Measurements from ENCODE around the gene CEP72. TPM values are rescaled to one million over a fixed set of nuclear protein-coding genes. Genes with fewer than 3 reads are reported as not detected.
A peak's percentile ranks its signal among the peaks of the same experiment; 100 is the strongest.

Gene CEP72
- total RNA-seq, 1 experiment from 2014 or later = 5.7 TPM

- Histone ChIP-seq H3K36me3 (peaks cover 26% of the 10 kb centered on the region), H3K27ac (no peak overlapping the region)
- peak in 1 of 2 experiments; percentile 31 for DNase-seq (ENCODE audit: low read depth in 1 of 2, low spot score in 2 of 2)
These were observed 21.4 kb downstream of the CEP72 start for GRCh38 chr5:633501-633955.

GRCh38 chr5:634191-634590 lies 22.1 kb downstream of the CEP72 start:
- no peaks in the 10 kb centered on the region for H3K4me1 ChIP-seq (replicated peaks)
- peaks cover 32% of the 10 kb centered on the region for H3K36me3 ChIP-seq
- no peak overlapping the region for H3K4me3 ChIP-seq
- no peaks in the 10 kb centered on the region for H3K27me3 ChIP-seq (replicated peaks)
- no peak overlapping the region for H3K27ac ChIP-seq
- H3K9me3 ChIP-seq (replicated peaks) = no peaks in the 10 kb centered on the region
- DNase-seq (ENCODE audit: low read depth in 1 of 2, low spot score in 2 of 2) = peak in 1 of 2 experiments; percentile 32

More at GRCh38 chr5:633501-633955, 21.4 kb downstream of the CEP72 start:
- Histone ChIP-seq H3K9me3 (replicated peaks) (no peaks in the 10 kb centered on the region), H3K4me1 (replicated peaks) (no peaks in the 10 kb centered on the region), H3K27me3 (replicated peaks) (no peaks in the 10 kb centered on the region), H3K4me3 (no peak overlapping the region)

- H3K9me3 ChIP-seq (replicated peaks) = no peaks in the 10 kb centered on the region
- no peak overlapping the region for H3K27ac ChIP-seq
- peak in 1 of 2 experiments; percentile 18 for DNase-seq (ENCODE audit: low read depth in 1 of 2, low spot score in 2 of 2)
- no peak overlapping the region for H3K4me3 ChIP-seq
- H3K36me3 ChIP-seq = peaks cover 43% of the 10 kb centered on the region
- no peaks in the 10 kb centered on the region for H3K27me3 ChIP-seq (replicated peaks)
- no peaks in the 10 kb centered on the region for H3K4me1 ChIP-seq (replicated peaks)
These were observed 23.3 kb downstream of the CEP72 start for GRCh38 chr5:635306-636055.

- no peaks in the 10 kb centered on the region for H3K27me3 ChIP-seq (replicated peaks)
- H3K9me3 ChIP-seq (replicated peaks) = no peaks in the 10 kb centered on the region
- no peak overlapping the region for H3K27ac ChIP-seq
- peak in 1 of 2 experiments; percentile 32 for DNase-seq (ENCODE audit: low read depth in 1 of 2, low spot score in 2 of 2)
- no peak overlapping the region for H3K4me3 ChIP-seq
- H3K36me3 ChIP-seq = peaks cover 53% of the 10 kb centered on the region
- H3K4me1 ChIP-seq (replicated peaks) = no peaks in the 10 kb centered on the region
These were observed 24.8 kb downstream of the CEP72 start for GRCh38 chr5:636951-637350.

- Histone ChIP-seq H3K27me3 (replicated peaks) (no peaks in the 10 kb centered on the region), H3K4me1 (replicated peaks) (no peaks in the 10 kb centered on the region), H3K4me3 (no peak overlapping the region), H3K9me3 (replicated peaks) (no peaks in the 10 kb centered on the region), H3K27ac (no peak overlapping the region), H3K36me3 (peaks cover 58% of the 10 kb centered on the region)
- peak in 1 of 2 experiments; percentile 38 for DNase-seq (ENCODE audit: low read depth in 1 of 2, low spot score in 2 of 2)
These were observed 25.7 kb downstream of the CEP72 start for GRCh38 chr5:637581-638450.

GRCh38 chr5:638501-639252 lies 26.5 kb downstream of the CEP72 start:
- H3K4me3 ChIP-seq = no peak overlapping the region
- peaks cover 55% of the 10 kb centered on the region for H3K36me3 ChIP-seq
- DNase-seq (ENCODE audit: low read depth in 1 of 2, low spot score in 2 of 2) = peak in 1 of 2 experiments; percentile 38
- H3K27me3 ChIP-seq (replicated peaks) = no peaks in the 10 kb centered on the region
- no peak overlapping the region for H3K27ac ChIP-seq
- no peaks in the 10 kb centered on the region for H3K9me3 ChIP-seq (replicated peaks)
- no peaks in the 10 kb centered on the region for H3K4me1 ChIP-seq (replicated peaks)

- H3K9me3 ChIP-seq (replicated peaks) = no peaks in the 10 kb centered on the region
- H3K4me3 ChIP-seq = no peak overlapping the region
- H3K4me1 ChIP-seq (replicated peaks) = no peaks in the 10 kb centered on the region
- H3K36me3 ChIP-seq = peaks cover 56% of the 10 kb centered on the region
- no peaks in the 10 kb centered on the region for H3K27me3 ChIP-seq (replicated peaks)
- DNase-seq (ENCODE audit: low read depth in 1 of 2, low spot score in 2 of 2) = peak in 1 of 2 experiments; percentile 40
- H3K27ac ChIP-seq = no peak overlapping the region
These were observed 27.1 kb downstream of the CEP72 start for GRCh38 chr5:639253-639530.

GRCh38 chr5:639584-640213 lies 27.6 kb downstream of the CEP72 start:
- Histone ChIP-seq H3K27ac (no peak overlapping the region), H3K9me3 (replicated peaks) (no peaks in the 10 kb centered on the region), H3K4me1 (replicated peaks) (no peaks in the 10 kb centered on the region), H3K27me3 (replicated peaks) (no peaks in the 10 kb centered on the region), H3K4me3 (no peak overlapping the region), H3K36me3 (peaks cover 59% of the 10 kb centered on the region)
- DNase-seq (ENCODE audit: low read depth in 1 of 2, low spot score in 2 of 2) = peak in 1 of 2 experiments; percentile 30

- Histone ChIP-seq H3K9me3 (replicated peaks) (no peaks in the 10 kb centered on the region), H3K36me3 (peaks cover 50% of the 10 kb centered on the region), H3K4me3 (no peak overlapping the region), H3K27me3 (replicated peaks) (no peaks in the 10 kb centered on the region), H3K27ac (no peak overlapping the region), H3K4me1 (replicated peaks) (no peaks in the 10 kb centered on the region)
- DNase-seq (ENCODE audit: low read depth in 1 of 2, low spot score in 2 of 2) = peak in 1 of 2 experiments; percentile 34
These were observed 28.6 kb downstream of the CEP72 start for GRCh38 chr5:640461-641330.

GRCh38 chr5:641331-641765 lies 29.2 kb downstream of the CEP72 start:
- no peak for DNase-seq (ENCODE audit: low read depth in 1 of 2, low spot score in 2 of 2)
- peaks cover 44% of the 10 kb centered on the region for H3K36me3 ChIP-seq
- no peak overlapping the region for H3K27ac ChIP-seq
- no peaks in the 10 kb centered on the region for H3K9me3 ChIP-seq (replicated peaks)
- no peaks in the 10 kb centered on the region for H3K4me1 ChIP-seq (replicated peaks)
- no peaks in the 10 kb centered on the region for H3K27me3 ChIP-seq (replicated peaks)
- H3K4me3 ChIP-seq = no peak overlapping the region

GRCh38 chr5:642481-642880 lies 30.3 kb downstream of the CEP72 start:
- H3K9me3 ChIP-seq (replicated peaks) = no peaks in the 10 kb centered on the region
- no peaks in the 10 kb centered on the region for H3K4me1 ChIP-seq (replicated peaks)
- H3K4me3 ChIP-seq = no peak overlapping the region
- H3K36me3 ChIP-seq = peaks cover 48% of the 10 kb centered on the region
- no peak overlapping the region for H3K27ac ChIP-seq
- DNase-seq (ENCODE audit: low read depth in 1 of 2, low spot score in 2 of 2) = no peak
- no peaks in the 10 kb centered on the region for H3K27me3 ChIP-seq (replicated peaks)

GRCh38 chr5:643351-643801 lies 31.2 kb downstream of the CEP72 start:
- H3K36me3 ChIP-seq = peaks cover 50% of the 10 kb centered on the region
- DNase-seq (ENCODE audit: low read depth in 1 of 2, low spot score in 2 of 2) = peak in 1 of 2 experiments; percentile 26
- H3K4me1 ChIP-seq (replicated peaks) = no peaks in the 10 kb centered on the region
- no peaks in the 10 kb centered on the region for H3K9me3 ChIP-seq (replicated peaks)
- no peaks in the 10 kb centered on the region for H3K27me3 ChIP-seq (replicated peaks)
- H3K4me3 ChIP-seq = no peak overlapping the region
- no peak overlapping the region for H3K27ac ChIP-seq
